Measurements from ENCODE around the gene SESN3.

The SESN3 gene

DNA sequence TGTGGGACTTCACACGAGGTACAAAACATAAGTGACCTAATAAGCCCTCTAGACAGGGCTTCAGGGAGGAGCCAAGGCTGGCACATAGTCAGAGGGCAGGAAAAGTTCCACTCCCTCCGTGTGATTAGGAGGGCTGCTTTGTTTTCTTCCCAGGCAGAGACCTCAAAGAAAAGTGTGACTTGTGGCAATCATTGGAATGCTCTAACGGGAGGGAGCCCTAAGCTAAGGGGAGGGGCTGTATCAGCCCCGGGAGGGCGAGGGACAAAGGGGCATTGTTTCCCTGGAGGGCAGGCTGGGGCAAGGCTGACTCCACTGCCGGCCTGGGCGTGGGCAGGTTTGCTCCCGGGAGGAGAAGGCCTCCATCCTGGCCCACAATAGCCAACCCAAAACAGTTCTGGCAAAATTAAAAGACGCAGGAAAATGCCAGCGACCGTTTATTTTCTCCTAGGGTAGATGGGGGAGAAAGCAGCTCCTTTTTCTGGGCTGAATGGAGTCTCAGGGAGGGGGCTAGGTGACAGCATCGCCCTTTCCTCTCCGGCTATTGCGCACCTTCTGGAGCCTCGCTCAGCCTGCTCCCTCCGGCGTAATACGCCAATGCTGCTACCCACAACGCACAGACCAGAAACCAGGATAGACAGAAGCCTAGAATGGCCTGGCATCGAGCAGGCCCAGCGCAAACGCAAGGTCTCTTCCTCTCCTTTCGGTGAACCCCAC, 81.2 kb downstream of the SESN3 start:
- TF ChIP-seq, protein P1, sequence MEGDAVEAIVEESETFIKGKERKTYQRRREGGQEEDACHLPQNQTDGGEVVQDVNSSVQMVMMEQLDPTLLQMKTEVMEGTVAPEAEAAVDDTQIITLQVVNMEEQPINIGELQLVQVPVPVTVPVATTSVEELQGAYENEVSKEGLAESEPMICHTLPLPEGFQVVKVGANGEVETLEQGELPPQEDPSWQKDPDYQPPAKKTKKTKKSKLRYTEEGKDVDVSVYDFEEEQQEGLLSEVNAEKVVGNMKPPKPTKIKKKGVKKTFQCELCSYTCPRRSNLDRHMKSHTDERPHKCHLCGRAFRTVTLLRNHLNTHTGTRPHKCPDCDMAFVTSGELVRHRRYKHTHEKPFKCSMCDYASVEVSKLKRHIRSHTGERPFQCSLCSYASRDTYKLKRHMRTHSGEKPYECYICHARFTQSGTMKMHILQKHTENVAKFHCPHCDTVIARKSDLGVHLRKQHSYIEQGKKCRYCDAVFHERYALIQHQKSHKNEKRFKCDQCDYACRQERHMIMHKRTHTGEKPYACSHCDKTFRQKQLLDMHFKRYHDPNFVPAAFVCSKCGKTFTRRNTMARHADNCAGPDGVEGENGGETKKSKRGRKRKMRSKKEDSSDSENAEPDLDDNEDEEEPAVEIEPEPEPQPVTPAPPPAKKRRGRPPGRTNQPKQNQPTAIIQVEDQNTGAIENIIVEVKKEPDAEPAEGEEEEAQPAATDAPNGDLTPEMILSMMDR (IDR thresholded peaks at IDR 0.05; ENCODE audit: low read depth, low read length) = no peak
- no peak overlapping the region for H3K4me3 ChIP-seq (ENCODE audit: low read depth, low read length)

DNA sequence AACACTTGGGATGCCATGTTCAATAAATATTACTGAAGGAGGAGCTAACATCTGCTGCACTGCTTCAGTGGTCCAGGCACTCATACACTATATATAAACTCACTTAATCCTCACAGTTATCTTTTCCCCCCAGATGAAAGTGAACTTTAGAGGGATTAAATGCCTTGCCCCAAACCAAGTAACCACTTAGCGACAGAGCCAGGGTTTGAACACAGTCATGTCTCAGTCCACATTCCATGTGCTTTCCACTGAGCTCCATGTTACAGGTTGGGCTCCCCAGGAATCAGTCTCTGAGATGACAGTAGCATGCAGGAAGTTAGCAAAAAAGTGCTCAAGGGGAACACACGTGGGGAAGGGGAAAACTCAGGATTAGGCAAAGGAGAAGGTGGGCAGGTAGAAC, 82.1 kb downstream of the SESN3 start:
- TF ChIP-seq, protein P1 (IDR thresholded peaks at IDR 0.05; ENCODE audit: low read depth, low read length) = no peak
- H3K4me3 ChIP-seq (ENCODE audit: low read depth, low read length) = no peak overlapping the region

DNA sequence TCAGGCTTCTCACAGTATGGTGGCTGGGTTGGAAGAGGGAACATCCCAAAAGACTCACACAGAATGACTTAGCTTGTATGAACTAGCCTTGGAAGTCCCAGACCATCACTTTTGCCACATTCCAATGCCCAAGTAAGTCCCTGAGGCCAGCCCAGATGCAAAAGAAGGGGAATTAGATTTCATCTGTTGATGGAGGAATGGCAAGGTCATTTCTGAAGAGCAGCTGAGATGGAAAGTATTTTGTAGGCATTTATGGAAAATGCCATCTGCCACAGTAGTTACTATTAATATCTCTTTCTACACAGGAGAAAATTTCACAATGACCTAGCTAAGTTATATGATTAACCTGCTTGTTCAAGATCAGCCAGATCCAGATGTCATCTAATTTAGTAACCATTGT, 82.6 kb downstream of the SESN3 start:
- no peak overlapping the region for H3K4me3 ChIP-seq (ENCODE audit: low read depth, low read length)
- TF ChIP-seq, protein P1 (IDR thresholded peaks at IDR 0.05; ENCODE audit: low read depth, low read length) = no peak

DNA sequence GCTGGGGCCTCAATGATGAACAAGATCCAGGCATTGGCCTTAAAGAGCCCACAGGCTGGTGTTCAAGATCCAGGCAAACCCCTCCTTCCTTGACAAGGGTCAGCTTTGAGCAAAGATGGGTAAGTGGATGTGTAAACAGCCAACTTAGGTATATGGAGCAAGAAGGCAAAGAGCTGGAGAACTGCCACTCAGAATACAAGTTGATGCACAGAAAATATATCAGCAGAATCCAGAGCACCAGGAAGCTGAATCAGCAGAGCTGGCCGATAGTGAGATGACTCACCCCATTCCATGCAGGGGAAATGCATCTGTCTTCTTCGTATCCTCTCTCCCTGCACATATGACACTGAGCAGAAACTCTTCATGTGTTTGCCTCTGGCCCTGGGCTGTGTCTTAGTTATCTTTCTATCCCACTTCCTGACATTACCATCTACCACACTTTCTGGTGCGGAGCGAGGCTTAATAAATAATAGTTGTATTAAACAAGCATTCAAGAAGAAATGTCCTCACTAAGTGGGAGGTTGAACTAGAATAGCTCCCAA, 83.6 kb downstream of the SESN3 start:
- no peak overlapping the region for H3K4me3 ChIP-seq (ENCODE audit: low read depth, low read length)

DNA sequence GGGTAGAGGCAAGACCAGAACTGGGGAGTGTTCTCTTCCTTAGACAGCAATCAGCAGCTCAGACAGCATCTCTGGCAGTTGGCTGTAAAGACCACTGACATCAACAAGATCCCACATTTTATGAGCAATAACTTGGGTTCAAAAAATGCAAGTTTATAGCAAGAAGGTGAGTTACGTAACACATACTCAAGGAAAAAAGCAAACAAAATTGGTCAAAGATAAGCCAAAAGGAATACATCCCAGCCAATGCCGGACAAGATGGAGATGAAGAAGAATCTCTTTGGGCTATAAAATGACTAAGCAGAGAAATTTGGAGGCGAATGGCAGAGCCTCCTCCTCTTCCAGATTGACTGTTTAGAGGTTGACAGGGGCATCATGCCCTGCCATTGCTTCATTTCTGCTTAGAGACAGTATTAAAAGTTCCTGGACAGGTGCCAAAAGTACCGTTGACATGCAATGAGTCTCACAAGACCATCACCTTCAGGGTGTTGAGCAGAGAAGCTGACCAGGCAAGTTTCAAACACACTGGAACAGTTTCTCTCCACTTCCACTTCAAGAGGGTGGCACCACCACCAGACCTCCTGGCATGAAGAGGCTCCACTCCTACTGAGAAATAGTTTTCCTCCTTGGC, 85.5 kb downstream of the SESN3 start:
- H3K4me3 ChIP-seq (ENCODE audit: low read depth, low read length) = no peak overlapping the region
- TF ChIP-seq, protein P1 (IDR thresholded peaks at IDR 0.05; ENCODE audit: low read depth, low read length) = no peak

More for the DNA sequence above, 83.6 kb downstream of the SESN3 start:
- TF ChIP-seq, protein P1 (IDR thresholded peaks at IDR 0.05; ENCODE audit: low read depth, low read length) = no peak

DNA sequence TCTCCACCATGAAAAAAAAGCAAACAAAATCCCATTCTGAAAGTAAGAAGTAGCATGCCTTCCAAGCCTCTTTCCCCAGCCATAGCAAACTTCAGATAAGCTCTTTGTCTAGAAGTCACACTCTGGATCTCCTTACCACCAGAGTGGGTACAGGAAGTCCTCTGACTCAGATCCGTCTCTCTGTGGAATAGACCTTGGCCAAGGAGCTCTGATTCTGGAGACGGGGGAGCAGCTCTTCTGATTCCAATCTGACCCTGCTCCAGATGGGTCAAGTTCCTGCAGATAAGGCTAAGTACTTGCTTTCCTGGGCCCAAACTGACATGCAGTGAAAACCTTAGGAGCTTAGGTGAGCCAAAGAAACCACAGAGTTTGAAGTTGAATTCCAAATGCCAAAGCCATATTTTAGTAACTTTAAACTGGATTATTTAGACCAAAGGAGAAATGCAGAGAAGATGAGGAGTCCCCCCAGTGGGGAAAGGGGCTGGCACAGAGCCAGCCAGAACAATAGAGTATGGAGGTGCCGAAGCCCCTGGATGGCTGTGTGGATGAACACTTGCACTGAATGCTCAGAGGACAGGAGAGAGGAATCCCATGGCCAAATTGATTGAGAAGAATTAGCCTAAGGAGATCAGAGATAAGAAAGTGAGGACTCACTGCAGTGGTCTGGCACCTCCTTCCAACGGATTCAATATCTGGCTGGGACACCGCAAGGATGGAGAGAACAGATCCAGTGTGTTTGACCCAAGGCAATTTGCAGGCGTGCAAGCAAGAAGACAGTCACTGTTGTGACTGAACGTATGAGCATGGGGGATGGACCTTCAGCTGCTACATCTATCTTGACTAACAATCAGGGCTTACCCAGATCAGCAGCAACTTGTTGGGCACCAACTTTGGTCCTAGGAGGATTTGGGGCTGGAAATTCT, 86.4 kb downstream of the SESN3 start:
- no peak overlapping the region for H3K4me3 ChIP-seq (ENCODE audit: low read depth, low read length)
- TF ChIP-seq, protein P1 (IDR thresholded peaks at IDR 0.05; ENCODE audit: low read depth, low read length) = no peak

All from WI38 (cell line).